Heart left ventricle (tissue), 16 donors: ENCODE data around the gene CHML. TPM values are rescaled to one million over a fixed set of nuclear protein-coding genes. Genes with fewer than 3 reads are reported as not detected.

Experiments used
- ATAC-seq, 4 donors: fragments of 200-7000 bp; cut with Tn5 transposase; one replicate each; pipeline ENCODE4 v1.9.1; 2020 to 2022; ENCODE audit warnings: moderate library complexity in 4 of 4, mild to moderate bottlenecking in 3 of 4, moderate number of reproducible peaks in 1 of 4
- DNase-seq, 5 donors: peaks; one replicate each; pipeline ENCODE4 v3.0.0-alpha.2; 2020
- H3K27ac ChIP-seq, 12 donors: fragments of 200-600 bp; sonication (generic) in 4 of 12; one replicate each; pipeline versions ENCODE4 v1.5.0 to v1.8.0; 2016 to 2022; ENCODE audit warnings: mild to moderate bottlenecking in 2 of 12
- H3K27me3 ChIP-seq, 9 donors: fragments of 200-600 bp; sonication (generic) in 2 of 9; one replicate each; pipeline versions ENCODE4 v1.5.1 to v1.8.0; 2016 to 2022; ENCODE audit warnings: mild to moderate bottlenecking in 3 of 9
- H3K36me3 ChIP-seq, 9 donors: fragments of 200-600 bp; sonication (generic) in 2 of 9; one replicate each; pipeline versions ENCODE4 v1.5.0 to v1.8.0; 2018 to 2022; ENCODE audit warnings: mild to moderate bottlenecking in 2 of 9
- H3K4me1 ChIP-seq, 12 donors: fragments of 200-600 bp; sonication (generic) in 4 of 12; one replicate each; pipeline versions ENCODE4 v1.5.0 to v1.8.0; 2016 to 2022; ENCODE audit warnings: mild to moderate bottlenecking in 3 of 12
- H3K4me3 ChIP-seq, 12 donors: fragments of 200-600 bp; sonication (generic) in 4 of 12; one replicate each; pipeline versions ENCODE4 v1.5.0 to v1.8.0; 2017 to 2022; ENCODE audit warnings: mild to moderate bottlenecking in 9 of 12, moderate library complexity in 4 of 12
- H3K9me3 ChIP-seq, 12 donors: fragments of 200-600 bp; sonication (generic) in 4 of 12; one replicate each; pipeline versions ENCODE4 v1.5.0 to v1.8.0; 2016 to 2022; ENCODE audit warnings: mild to moderate bottlenecking in 1 of 12
- POLR2A ChIP-seq, 2 donors: fragments of 450-650 bp; IDR thresholded peaks; one replicate each; pipeline ENCODE4 v1.6.1; 2017; ENCODE audit warnings: antibody characterized with exemption in 2 of 2, mild to moderate bottlenecking in 2 of 2, moderate library complexity in 2 of 2
- WGBS, 4 donors: extraction: QIAGEN DNeasy Blood & Tissue Kit in 2 of 4; methylation state at CpG; one replicate each; pipeline versions ENCODE4 v1.1.5 to v1.1.7; 2013 to 2018; 5-methylcytosine and 5-hydroxymethylcytosine counted together
- intact Hi-C, 10 donors: fragments of 100-400 bp; cut with DNase I; formaldehyde crosslinking; loops; one replicate each; pipeline versions ENCODE4 v1.11.1 to v1.14.2; 2022
- polyA plus RNA-seq, 2 donors: library from polyadenylated mRNA; stranded (reverse); fragments of 200-250 nt; gene quantifications; one replicate each; pipeline ENCODE4 v1.2.3, GENCODE V29; 2013
- total RNA-seq, 9 donors: library from RNA; depleted of rRNA in 2 of 9; stranded (reverse); fragments of >200 nt in 2 of 9; fragmentation: NEBNext Ultra II Directional in 3 of 9; extraction: Animal tissue kit (Norgen Biotek cat#: 25700) in 3 of 9; gene quantifications; one replicate each; pipeline versions ENCODE4 v1.1.0 to v1.2.4, GENCODE V29; 2016 to 2023
- TF ChIP-seq, protein P1 (sequence below), 12 donors: fragments of 200-600 bp; sonication (generic) in 4 of 12; IDR thresholded peaks; one replicate each; pipeline versions ENCODE4 v1.5.0 to v1.8.0; 2018 to 2022; ENCODE audit warnings: antibody characterized with exemption in 12 of 12, mild to moderate bottlenecking in 5 of 12
- donor health status: ischemic (EF 13 %, LVEDD 7.1; RV severe dilation, severe dysfunction).
- donor health status: healthy with polysubstance abuse.
- donor health status: DM: no; HTN: yes; CAD: no.
- donor health status: DM: no; HTN: no; CAD: no.
- donor health status: ischemic (EF 25% LVEDD 6.9; RV normal size, moderate dysfunction).
- donor health status: ischemic (EF 25% LVEDD 5.7; RV mildly dilated, moderate dysfunction).
- donor health status: healthy.
- donor health status: DM: yes; HTN: yes; CAD: no.
- donor health status: ischemic (EF 35%, LVEDD 5.7; RV mildly dilated, moderate dysfunction).
- donor health status: nonischemic (EF 11% LVEDD 7.7; RV severe dilation, severe dysfunction).
- donor health status: DM: yes; HTN: yes; CAD: no.
- donor health status: PGD.
- donor health status: ischemic (EF 29% LVEDD 5.4; RV normal size, mild dysfunction).
- donor health status: nonischemic (EF 23%, LVEDD 6.1; RV moderate dilation, normal function).

Gene CHML
- total and polyA plus RNA-seq, 11 donors, result 1.1 to 9.8 (median 6.6) TPM

DNA sequence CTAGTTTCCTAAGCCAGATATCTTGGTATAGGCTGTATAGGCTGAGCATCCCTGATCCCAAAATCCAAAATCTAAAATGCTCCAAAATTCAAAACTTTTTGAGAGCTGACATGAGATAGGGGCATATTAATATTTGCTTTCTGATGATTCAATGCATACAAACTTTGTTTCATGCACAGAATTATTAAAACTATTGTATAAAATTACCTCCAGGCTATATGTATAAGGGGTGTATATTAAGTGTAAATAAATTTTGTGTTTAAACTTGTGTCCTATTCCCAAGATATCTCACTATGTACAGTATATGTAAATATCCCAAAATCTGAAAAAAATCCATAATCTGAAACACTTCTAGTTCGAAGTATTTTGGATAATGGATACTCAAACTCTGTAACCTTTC is 14.5 kb upstream of the CHML start:
- Histone ChIP-seq H3K4me3 (no peak overlapping the region), H3K36me3 (no peaks in the 10 kb centered on the region), H3K4me1 (no peaks in the 10 kb centered on the region), H3K9me3 (no peaks in the 10 kb centered on the region), H3K27me3 (peaks cover 0 to 4% (median 0%) of the 10 kb centered on the region in 9 donors), H3K27ac (no peak overlapping the region)
- ATAC-seq (no peak), DNase-seq (no peak)
- 82 to 94% (median 85%) methylated on average over 1 of the region's 1 CpG for WGBS, 4 donors
- intact Hi-C loops, result no loop called here
- TF ChIP-seq, protein P1, sequence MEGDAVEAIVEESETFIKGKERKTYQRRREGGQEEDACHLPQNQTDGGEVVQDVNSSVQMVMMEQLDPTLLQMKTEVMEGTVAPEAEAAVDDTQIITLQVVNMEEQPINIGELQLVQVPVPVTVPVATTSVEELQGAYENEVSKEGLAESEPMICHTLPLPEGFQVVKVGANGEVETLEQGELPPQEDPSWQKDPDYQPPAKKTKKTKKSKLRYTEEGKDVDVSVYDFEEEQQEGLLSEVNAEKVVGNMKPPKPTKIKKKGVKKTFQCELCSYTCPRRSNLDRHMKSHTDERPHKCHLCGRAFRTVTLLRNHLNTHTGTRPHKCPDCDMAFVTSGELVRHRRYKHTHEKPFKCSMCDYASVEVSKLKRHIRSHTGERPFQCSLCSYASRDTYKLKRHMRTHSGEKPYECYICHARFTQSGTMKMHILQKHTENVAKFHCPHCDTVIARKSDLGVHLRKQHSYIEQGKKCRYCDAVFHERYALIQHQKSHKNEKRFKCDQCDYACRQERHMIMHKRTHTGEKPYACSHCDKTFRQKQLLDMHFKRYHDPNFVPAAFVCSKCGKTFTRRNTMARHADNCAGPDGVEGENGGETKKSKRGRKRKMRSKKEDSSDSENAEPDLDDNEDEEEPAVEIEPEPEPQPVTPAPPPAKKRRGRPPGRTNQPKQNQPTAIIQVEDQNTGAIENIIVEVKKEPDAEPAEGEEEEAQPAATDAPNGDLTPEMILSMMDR (IDR thresholded peaks at IDR 0.05), result no peak
- TF ChIP-seq POLR2A (IDR thresholded peaks at IDR 0.05), result no peak

DNA sequence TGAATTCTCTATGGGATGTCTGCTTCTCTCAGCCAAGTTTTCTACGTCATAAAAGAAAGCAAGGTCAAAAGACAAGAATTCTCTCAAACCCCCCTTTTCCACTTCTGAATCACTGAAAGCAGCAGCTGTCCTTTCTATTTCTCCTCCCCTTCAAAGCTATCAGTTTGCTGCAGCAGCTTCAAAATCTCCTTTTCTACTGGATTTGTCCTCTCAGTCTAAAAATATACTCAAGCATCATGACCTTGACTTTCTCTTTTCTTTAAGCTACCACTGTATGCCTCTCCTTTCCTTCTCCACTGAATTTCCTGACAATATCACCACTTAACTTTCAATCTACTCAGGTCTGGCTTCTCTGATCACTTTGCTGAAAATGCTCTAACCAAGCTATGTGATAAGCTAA is 13.8 kb upstream of the CHML start:
- 42 to 56% (median 52%) methylated on average over 1 of the region's 1 CpG for WGBS, 4 donors
- intact Hi-C loops, result no loop called here
- H3K4me1 ChIP-seq, result no peaks in the 10 kb centered on the region
- no peak overlapping the region for H3K27ac ChIP-seq
- no peaks in the 10 kb centered on the region for H3K36me3 ChIP-seq
- no peak for ATAC-seq
- peaks cover 0 to 3% (median 0%) of the 10 kb centered on the region in 12 donors for H3K9me3 ChIP-seq
- no peak for TF ChIP-seq POLR2A (IDR thresholded peaks at IDR 0.05)
- TF ChIP-seq, protein P1 (IDR thresholded peaks at IDR 0.05), result no peak
- H3K27me3 ChIP-seq, result peaks cover 0 to 4% (median 0%) of the 10 kb centered on the region in 9 donors
- no peak for DNase-seq
- no peak overlapping the region for H3K4me3 ChIP-seq

DNA sequence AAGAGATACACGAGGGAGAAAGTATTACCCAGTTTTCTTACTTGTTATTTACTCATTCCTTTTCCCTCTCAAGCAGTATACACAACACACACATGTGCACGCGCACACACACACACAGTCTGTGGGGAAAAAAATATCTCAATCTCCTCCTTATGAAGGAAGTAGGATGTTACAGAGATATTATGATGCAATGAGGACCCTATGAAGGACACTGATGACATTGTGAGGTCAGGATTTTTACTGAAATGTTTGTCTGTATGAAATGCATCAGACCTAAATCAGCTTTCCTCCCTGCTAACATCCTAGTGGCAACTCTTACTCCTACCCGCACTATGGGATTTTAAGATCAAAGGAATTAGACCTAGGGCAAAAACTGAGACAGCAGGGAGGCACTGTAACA is 11.8 kb upstream of the CHML start, which contains the start of gene WDR64:
WDR64 (plus strand) TSS at position 270 of the 400 bp plus-strand sequence. CDS start 204 bp downstream, outside the sequence.
- Histone ChIP-seq H3K27ac (no peak within 1 kb of the TSS), H3K4me1 (no peaks in the 10 kb centered on the region), H3K36me3 (no peaks in the 10 kb centered on the region), H3K27me3 (peaks cover 0 to 4% (median 0%) of the 10 kb centered on the region in 9 donors), H3K9me3 (peaks cover 0 to 3% (median 0%) of the 10 kb centered on the region in 12 donors), H3K4me3 (no peak within 1 kb of the TSS)
- DNase-seq (no peak), ATAC-seq (no peak)
- TF ChIP-seq, protein P1 (IDR thresholded peaks at IDR 0.05), result no peak
- no peak for TF ChIP-seq POLR2A (IDR thresholded peaks at IDR 0.05)
- intact Hi-C loops, result no loop called here
- 88 to 91% (median 89%) methylated on average over 4 of the region's 4 CpGs for WGBS, 4 donors

DNA sequence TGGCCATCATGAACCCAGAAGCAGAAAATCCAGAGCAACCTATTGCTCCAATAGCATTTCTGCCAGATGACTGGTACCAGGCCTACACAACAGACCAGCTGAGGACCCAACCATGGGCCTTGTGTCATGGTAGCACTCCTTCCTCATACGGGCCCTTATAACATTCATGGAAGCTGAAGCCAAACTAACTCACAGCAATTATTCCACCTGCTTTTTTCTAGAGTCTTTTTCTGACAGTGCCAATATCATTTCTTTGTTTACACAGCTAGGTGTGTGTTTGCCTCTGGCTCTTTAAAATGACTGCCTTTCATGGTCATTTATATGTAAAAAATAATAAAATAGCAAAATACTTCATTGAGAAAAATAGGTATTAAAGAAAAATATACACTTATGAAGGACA is 8.0 kb upstream of the CHML start:
- TF ChIP-seq, protein P1 (IDR thresholded peaks at IDR 0.05), result no peak
- TF ChIP-seq POLR2A (IDR thresholded peaks at IDR 0.05), result no peak
- Histone ChIP-seq H3K36me3 (no peaks in the 10 kb centered on the region), H3K27me3 (peaks cover 0 to 4% (median 0%) of the 10 kb centered on the region in 9 donors), H3K4me1 (no peaks in the 10 kb centered on the region), H3K9me3 (peaks cover 0 to 6% (median 0%) of the 10 kb centered on the region in 12 donors), H3K27ac (no peak overlapping the region), H3K4me3 (no peak overlapping the region)
- intact Hi-C loops, result no loop called here
- DNase-seq (no peak), ATAC-seq (no peak)
- WGBS, 4 donors, result 79 to 95% (median 94%) methylated on average over 1 of the region's 1 CpG
